ENCODE results near the gene BUD31.
"Not testable (repeated sequence)": the region's sequence is repeated elsewhere in the genome, so short reads cannot be mapped to it uniquely, and the experiment has no call there.

Gene BUD31

DNA sequence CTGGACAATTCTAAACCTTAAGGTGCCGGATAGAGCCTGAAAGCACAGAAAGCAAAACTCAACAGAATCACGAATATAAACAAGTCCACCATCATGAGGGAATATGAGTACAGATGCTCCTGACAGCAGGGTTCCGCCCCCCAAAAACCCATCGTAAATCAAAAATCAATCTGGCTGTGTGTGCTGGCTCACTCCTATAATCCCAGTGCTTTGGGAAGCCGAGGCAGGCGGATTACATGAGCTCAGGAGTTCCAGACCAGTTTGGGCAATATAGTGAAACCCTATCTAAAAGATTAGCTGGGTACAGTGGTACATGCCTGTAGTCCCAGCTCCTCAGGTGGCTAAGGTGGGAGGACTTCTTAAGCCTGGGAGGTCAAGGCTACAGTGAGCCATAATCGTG lies 12.2 kb downstream of the BUD31 start:
- CTCF ChIA-PET: no interaction called here

DNA sequence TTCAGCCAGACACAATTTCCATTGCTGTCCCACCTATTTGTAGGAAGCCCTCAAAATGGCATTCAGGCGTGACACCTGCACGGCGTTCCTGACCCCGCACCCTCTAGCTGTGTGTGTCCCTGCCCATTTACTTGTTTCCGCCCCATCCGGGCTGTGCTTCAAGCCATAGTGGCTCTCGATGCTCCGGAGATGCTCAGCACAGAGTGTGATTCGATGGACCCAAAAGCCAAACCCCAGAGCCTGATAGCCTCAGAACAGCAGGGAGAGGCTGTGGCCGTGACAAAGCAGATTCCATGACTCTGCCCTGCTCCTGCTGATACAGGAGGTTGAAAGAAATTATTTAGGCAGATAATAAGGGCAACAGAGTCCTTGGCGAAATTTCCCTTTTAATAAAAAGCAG lies 13.4 kb downstream of the BUD31 start:
- DNase-seq: no peak
- no peaks in the 10 kb centered on the region for H3K27me3 Mint-ChIP-seq
- H3K4me3 Mint-ChIP-seq: no peak overlapping the region
- H3K27ac Mint-ChIP-seq: no peak overlapping the region
- CTCF ChIA-PET: interaction anchor here (0.6 kb wide), 1 partner anchor 11 kb away, joined by 4 read pairs; no protein-coding TSS in a partner anchor
- H3K4me1 Mint-ChIP-seq: no peaks in the 10 kb centered on the region
- no peaks in the 10 kb centered on the region for H3K9me3 Mint-ChIP-seq
- peaks cover 37% of the 10 kb centered on the region for H3K36me3 Mint-ChIP-seq

More for the DNA sequence above, 12.2 kb downstream of the BUD31 start:
- Mint-ChIP-seq H3K4me1 (peaks cover under 1% of the 10 kb centered on the region), H3K9me3 (no peaks in the 10 kb centered on the region), H3K27ac (no peak overlapping the region), H3K27me3 (no peaks in the 10 kb centered on the region), H3K4me3 (no peak overlapping the region), H3K36me3 (peaks cover 46% of the 10 kb centered on the region)
- DNase-seq: no peak

DNA sequence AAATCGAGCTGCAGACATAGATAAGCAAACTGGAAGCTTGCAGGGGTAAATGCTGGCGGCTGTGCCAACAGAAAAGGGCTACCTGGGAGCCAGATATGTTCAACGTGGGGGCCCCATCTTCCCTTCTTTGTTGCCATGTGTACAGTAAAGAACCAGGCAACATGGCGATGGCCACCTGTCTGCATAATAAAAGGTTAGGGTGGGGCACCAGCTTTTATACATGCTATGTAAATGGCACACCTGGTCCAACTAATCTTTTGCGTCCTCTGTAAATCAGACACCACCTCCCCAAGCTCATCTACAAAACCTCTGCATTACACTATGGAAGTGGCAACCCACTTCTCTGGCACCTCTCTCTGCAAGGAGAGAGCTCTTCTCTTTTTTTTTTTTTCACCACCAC lies 13.9 kb downstream of the BUD31 start:
- no peak for DNase-seq
- no peaks in the 10 kb centered on the region for H3K9me3 Mint-ChIP-seq
- no peak overlapping the region for H3K27ac Mint-ChIP-seq
- CTCF ChIA-PET: interaction anchor here (0.6 kb wide), 1 partner anchor 10 kb away, joined by 4 read pairs; no protein-coding TSS in a partner anchor
- no peaks in the 10 kb centered on the region for H3K27me3 Mint-ChIP-seq
- H3K4me1 Mint-ChIP-seq: no peaks in the 10 kb centered on the region
- H3K4me3 Mint-ChIP-seq: no peak overlapping the region
- H3K36me3 Mint-ChIP-seq: peaks cover 33% of the 10 kb centered on the region

GRCh38 chr7:99424932-99425730 lies 16.4 kb downstream of the BUD31 start:
- no peak for DNase-seq
- CTCF ChIA-PET: interaction anchor here (1.1 kb wide), 1 partner anchor 13 kb away, joined by 3 read pairs; no protein-coding TSS in a partner anchor
- Mint-ChIP-seq H3K36me3 (peaks cover 34% of the 10 kb centered on the region), H3K4me3 (no peak overlapping the region), H3K27me3 (no peaks in the 10 kb centered on the region), H3K4me1 (peaks cover 9% of the 10 kb centered on the region), H3K9me3 (no peaks in the 10 kb centered on the region), H3K27ac (no peak overlapping the region)

DNA sequence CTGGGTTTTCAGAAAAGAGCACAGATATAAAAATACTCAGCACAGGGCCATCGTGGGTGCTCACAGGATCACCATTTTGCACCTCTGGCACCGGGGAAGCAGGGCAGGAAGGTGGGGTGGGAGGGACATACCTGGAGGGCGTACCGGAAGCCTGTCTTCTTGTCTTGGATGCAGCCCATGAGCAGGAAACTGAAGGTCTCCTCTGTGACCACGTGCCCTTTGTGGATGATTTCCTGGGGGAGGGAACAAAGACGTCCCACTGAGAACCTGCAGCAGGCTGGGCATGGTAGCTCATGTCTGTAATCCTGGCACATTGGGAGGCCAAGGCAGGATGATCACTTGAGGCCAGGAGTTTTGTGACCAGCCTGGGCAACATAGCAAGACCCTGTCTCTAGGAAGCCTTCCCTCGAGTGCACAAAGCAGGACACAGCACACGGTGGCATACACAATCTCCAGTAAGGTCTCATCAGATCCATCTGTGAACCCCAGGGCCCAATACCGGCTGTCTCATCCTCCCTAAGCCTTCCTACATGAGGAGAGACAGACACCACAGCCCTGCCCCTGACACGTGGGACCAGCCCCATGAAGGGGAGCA lies 20.3 kb downstream of the BUD31 start:
- Mint-ChIP-seq H3K4me1 (peaks cover 9% of the 10 kb centered on the region), H3K27ac (peak overlapping the region; percentile 86), H3K36me3 (peaks cover 30% of the 10 kb centered on the region), H3K27me3 (no peaks in the 10 kb centered on the region), H3K9me3 (no peaks in the 10 kb centered on the region), H3K4me3 (no peak overlapping the region)
- DNase-seq: peak; percentile 62
- CTCF ChIA-PET: no interaction called here

GRCh38 chr7:99429756-99430155 lies 21.0 kb downstream of the BUD31 start:
- CTCF ChIA-PET: interaction anchor here (0.8 kb wide), 1 partner anchor 29 kb away, joined by 3 read pairs; no protein-coding TSS in a partner anchor
- H3K4me3 Mint-ChIP-seq: no peak overlapping the region

DNA sequence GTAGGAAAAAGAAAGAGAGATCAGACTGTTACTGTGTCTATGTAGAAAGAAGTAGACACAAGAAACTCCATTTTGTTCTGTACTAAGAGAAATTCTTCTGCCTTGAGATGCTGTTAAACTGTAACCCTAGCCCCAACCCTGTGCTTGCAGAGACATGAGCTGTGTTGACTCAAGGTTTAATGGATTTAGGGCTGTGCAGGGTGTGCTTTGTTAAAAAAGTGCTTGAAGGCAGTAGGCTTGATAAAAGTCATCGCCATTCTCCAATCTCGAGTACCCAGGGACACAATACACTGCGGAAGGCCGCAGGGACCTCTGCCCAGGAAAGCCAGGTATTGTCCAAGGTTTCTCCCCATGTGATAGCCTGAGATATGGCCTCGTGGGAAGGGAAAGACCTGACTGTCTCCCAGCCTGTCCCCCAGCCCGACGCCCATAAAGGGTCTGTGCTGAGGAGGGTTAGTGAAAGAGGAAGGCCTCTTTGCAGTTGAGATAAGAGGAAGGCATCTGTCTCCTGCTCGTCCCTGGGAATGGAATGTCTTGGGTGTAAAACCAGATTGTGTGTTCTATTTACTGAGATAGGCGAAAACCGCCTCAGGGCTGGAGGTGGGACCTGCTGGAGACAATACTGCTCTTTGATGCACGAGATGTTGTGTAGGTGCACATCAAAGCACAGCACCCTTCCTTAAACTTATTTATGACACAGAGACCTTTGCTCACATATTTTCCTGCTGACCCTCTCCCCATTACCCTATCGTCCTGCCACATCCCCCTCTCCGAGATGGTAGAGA lies 23.2 kb downstream of the BUD31 start:
- CTCF ChIA-PET, H3K27me3 Mint-ChIP-seq, H3K27ac Mint-ChIP-seq, H3K9me3 Mint-ChIP-seq, H3K4me3 Mint-ChIP-seq, DNase-seq: not testable (repeated sequence)
- peaks cover 15% of the 10 kb centered on the region for H3K4me1 Mint-ChIP-seq
- peaks cover 27% of the 10 kb centered on the region for H3K36me3 Mint-ChIP-seq

More at GRCh38 chr7:99429756-99430155, 21.0 kb downstream of the BUD31 start:
- Mint-ChIP-seq H3K27me3 (no peaks in the 10 kb centered on the region), H3K9me3 (no peaks in the 10 kb centered on the region), H3K27ac (no peak overlapping the region), H3K36me3 (peaks cover 28% of the 10 kb centered on the region), H3K4me1 (peaks cover 9% of the 10 kb centered on the region)
- no peak for DNase-seq

GRCh38 chr7:99433158-99433557 lies 24.4 kb downstream of the BUD31 start:
- DNase-seq: no peak
- Mint-ChIP-seq H3K4me1 (peaks cover 21% of the 10 kb centered on the region), H3K9me3 (no peaks in the 10 kb centered on the region), H3K27me3 (no peaks in the 10 kb centered on the region), H3K27ac (no peak overlapping the region), H3K36me3 (peaks cover 23% of the 10 kb centered on the region), H3K4me3 (no peak overlapping the region)
- CTCF ChIA-PET: interaction anchor here (0.6 kb wide), 1 partner anchor 11 kb away, joined by 4 read pairs; no protein-coding TSS in a partner anchor

- Mint-ChIP-seq H3K36me3 (peaks cover 18% of the 10 kb centered on the region), H3K27me3 (no peaks in the 10 kb centered on the region)
Measured at GRCh38 chr7:99437946-99438572, 29.3 kb downstream of the BUD31 start.

DNA sequence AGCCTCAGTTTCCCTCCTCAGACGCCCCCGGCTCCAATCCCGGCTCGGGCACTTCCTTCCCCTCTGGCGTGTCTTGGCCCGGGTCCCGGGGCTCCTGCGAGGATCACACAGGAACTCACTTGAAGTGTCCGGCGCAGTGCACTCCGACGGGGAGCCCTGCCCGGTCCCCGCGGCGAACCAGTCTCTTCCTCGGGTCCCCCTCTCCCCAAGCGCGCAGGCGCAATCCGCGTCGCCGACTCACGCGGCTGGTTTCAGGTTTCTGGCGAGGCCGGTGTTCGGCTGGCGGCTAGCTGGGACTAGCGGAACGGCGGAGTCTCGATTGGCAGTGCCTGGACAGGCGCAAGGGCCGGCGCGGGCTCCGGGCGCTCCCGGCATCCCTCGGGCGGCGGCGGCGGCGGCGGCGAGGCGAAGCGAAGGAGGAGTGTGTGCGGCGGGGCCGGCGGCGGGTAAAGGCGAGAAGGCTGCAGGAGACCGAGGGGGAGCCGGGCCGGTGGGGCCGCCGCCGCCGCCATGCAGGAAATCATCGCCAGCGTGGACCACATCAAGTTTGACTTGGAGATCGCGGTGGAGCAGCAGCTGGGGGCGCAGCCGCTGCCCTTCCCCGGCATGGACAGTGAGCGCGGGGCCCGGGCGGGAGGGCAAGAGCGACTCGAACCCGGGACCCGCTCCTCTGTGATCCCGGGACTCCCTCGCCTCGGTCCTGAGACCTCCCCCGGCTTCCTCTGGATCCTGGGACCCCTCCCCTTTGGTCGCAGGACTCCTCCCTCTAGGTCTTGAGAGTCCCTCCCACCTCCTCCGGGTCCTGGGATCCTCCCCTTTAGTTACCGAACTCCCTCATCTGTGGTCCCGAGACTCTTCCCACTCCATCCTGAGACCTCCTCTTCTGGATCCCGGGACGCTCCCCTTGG lies 30.1 kb downstream of the BUD31 start, which contains the start of the genes CPSF4 and PTCD1:
TSS of gene CPSF4 (plus strand) at position 371 of the 908 bp plus-strand sequence. CDS start at position 511, 140 bp downstream.
TSS of gene PTCD1 (minus strand) at position 226 of the 908 bp plus-strand sequence. CDS start 3,556 bp downstream, outside the sequence.
- Mint-ChIP-seq H3K27ac (peak within 1 kb of the TSS; percentile 91), H3K27me3 (no peaks in the 10 kb centered on the region), H3K4me3 (peak within 1 kb of the TSS; percentile 98), H3K4me1 (peaks cover 41% of the 10 kb centered on the region), H3K36me3 (peaks cover 20% of the 10 kb centered on the region), H3K9me3 (no peaks in the 10 kb centered on the region)
- peak; percentile 93 for DNase-seq
- CTCF ChIA-PET: no interaction called here

More at GRCh38 chr7:99437946-99438572, 29.3 kb downstream of the BUD31 start:
- DNase-seq: no peak
- Mint-ChIP-seq H3K4me1 (peaks cover 38% of the 10 kb centered on the region), H3K4me3 (peak overlapping the region; percentile 98), H3K27ac (peak overlapping the region; percentile 91), H3K9me3 (no peaks in the 10 kb centered on the region)
- CTCF ChIA-PET: no interaction called here

GRCh38 chr7:99440195-99440594 lies 31.4 kb downstream of the BUD31 start:
- Mint-ChIP-seq H3K27me3 (no peaks in the 10 kb centered on the region), H3K27ac (no peak overlapping the region), H3K4me1 (peaks cover 41% of the 10 kb centered on the region), H3K4me3 (peak overlapping the region; percentile 98), H3K36me3 (peaks cover 23% of the 10 kb centered on the region), H3K9me3 (no peaks in the 10 kb centered on the region)
- no peak for DNase-seq
- CTCF ChIA-PET: no interaction called here

GRCh38 chr7:99446096-99446495 lies 37.3 kb downstream of the BUD31 start:
- peaks cover 41% of the 10 kb centered on the region for H3K36me3 Mint-ChIP-seq
- H3K9me3 Mint-ChIP-seq: no peaks in the 10 kb centered on the region
- H3K4me3 Mint-ChIP-seq: no peak overlapping the region
- H3K27ac Mint-ChIP-seq: no peak overlapping the region
- CTCF ChIA-PET: no interaction called here
- H3K27me3 Mint-ChIP-seq: no peaks in the 10 kb centered on the region
- H3K4me1 Mint-ChIP-seq: peaks cover 9% of the 10 kb centered on the region
- DNase-seq: no peak

- H3K4me3 Mint-ChIP-seq: no peak overlapping the region
- H3K27ac Mint-ChIP-seq: no peak overlapping the region
- H3K4me1 Mint-ChIP-seq: peaks cover 3% of the 10 kb centered on the region
- peak; percentile 35 for DNase-seq
- no peaks in the 10 kb centered on the region for H3K9me3 Mint-ChIP-seq
- H3K36me3 Mint-ChIP-seq: peaks cover 38% of the 10 kb centered on the region
- H3K27me3 Mint-ChIP-seq: no peaks in the 10 kb centered on the region
- CTCF ChIA-PET: no interaction called here
Measured at GRCh38 chr7:99447943-99448342, 39.2 kb downstream of the BUD31 start.
